Measurements from ENCODE around the gene VPS51.

Gene VPS51

DNA sequence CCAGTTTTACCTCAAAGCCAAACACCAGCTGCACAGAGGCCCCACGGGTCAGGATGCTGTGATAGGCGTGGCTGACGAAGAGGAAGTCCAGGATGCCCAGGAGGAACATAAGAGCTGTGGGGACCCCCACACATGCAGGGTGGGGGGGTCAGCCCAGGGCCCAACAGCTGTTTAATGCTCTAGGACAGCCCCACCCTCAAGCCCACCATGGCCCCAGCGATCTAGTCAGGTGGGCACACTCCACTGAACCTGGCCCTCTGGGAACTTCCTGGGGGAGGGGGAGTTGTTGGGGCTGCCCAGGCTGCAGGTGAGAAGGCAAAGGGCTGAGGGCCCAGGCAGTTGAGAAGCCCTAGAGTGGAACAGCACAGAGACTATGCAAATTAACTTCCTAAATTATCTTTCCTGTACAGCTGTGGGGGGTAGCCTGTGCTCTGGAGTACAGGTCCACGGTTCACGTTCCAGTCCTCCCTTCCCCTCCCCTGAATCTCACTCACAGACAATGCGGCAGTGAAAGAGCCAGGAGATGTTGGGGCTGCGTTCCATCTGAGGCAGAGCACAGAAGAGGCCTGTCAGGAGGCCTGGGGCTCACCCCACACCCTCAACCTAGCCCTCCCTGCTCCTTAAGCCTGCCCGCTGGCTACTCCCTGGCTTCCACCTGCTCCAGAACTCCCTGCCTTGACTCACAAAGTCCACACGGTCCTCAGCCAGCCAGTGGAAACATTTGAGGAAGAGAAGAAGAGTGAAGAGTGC lies 36.4 kb downstream of the VPS51 start:
- peaks cover 57% of the 10 kb centered on the region for H3K36me3 ChIP-seq (ENCODE audit: control insufficient read depth, insufficient read depth, low read length)
- 93 to 98% methylated on average over 3 to 7 of the region's 10 CpGs for WGBS, 2 experiments (ENCODE audit: insufficient coverage in 2 of 2)
- no peaks in the 10 kb centered on the region for H3K9me3 ChIP-seq (ENCODE audit: control insufficient read depth, low read length)
- no peak overlapping the region for H3K4me3 ChIP-seq (ENCODE audit: extremely low read depth, insufficient read depth, low read length, poor library complexity, severe bottlenecking)
- H3K27ac ChIP-seq (ENCODE audit: low read depth, low read length, severe bottlenecking): no peak overlapping the region
- peaks cover 9% of the 10 kb centered on the region for H3K4me1 ChIP-seq (ENCODE audit: control insufficient read depth, insufficient read depth, low read length, poor library complexity, severe bottlenecking)

DNA sequence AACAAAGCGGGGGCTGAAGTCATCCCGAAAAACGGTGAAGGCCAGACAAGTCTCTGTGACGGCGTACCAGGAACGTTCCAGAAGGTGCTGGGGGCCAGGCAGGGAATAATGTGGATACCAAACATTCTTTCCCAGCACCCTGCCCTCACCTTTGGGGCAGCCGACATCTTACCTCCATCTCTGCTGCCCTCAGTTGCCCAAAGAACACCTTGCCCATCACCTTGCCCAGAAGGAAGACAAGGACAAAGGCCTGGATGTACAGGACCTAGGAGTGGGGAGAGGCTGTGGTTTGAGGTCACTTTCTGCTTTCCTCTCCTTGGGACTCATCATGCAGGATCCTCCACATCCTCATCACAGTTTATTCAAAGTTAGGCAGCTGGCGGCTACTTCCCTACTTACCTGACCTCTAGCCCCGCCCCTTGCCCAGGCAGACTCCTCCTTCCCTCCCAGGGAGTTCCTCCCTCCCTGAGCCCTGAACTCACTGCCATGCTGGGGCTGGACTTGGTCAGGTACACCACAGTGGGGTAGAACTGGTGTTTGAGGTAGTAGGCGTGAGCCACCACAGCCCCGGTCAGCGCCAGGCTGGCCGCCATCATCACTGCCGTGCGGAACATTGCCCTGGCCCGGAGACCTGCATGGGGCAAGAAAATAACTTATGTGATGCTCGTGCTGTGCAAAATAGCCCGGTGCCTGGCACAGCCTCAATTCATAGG lies 37.1 kb downstream of the VPS51 start:
- H3K4me3 ChIP-seq (ENCODE audit: extremely low read depth, insufficient read depth, low read length, poor library complexity, severe bottlenecking): peak overlapping the region; percentile 99
- no peak overlapping the region for H3K27ac ChIP-seq (ENCODE audit: low read depth, low read length, severe bottlenecking)
- peaks cover 49% of the 10 kb centered on the region for H3K36me3 ChIP-seq (ENCODE audit: control insufficient read depth, insufficient read depth, low read length)
- 56 to 63% methylated on average over 14 to 15 of the region's 18 CpGs for WGBS, 2 experiments (ENCODE audit: insufficient coverage in 2 of 2)
- no peaks in the 10 kb centered on the region for H3K9me3 ChIP-seq (ENCODE audit: control insufficient read depth, low read length)
- peaks cover 9% of the 10 kb centered on the region for H3K4me1 ChIP-seq (ENCODE audit: control insufficient read depth, insufficient read depth, low read length, poor library complexity, severe bottlenecking)

- H3K4me3 ChIP-seq (ENCODE audit: extremely low read depth, insufficient read depth, low read length, poor library complexity, severe bottlenecking): peak overlapping the region; percentile 99
- peak overlapping the region; percentile 98 for H3K27ac ChIP-seq (ENCODE audit: low read depth, low read length, severe bottlenecking)
- WGBS, 2 experiments (ENCODE audit: insufficient coverage in 2 of 2): 0% methylated on average over 8 to 12 of the region's 20 CpGs
- peaks cover 44% of the 10 kb centered on the region for H3K36me3 ChIP-seq (ENCODE audit: control insufficient read depth, insufficient read depth, low read length)
- H3K4me1 ChIP-seq (ENCODE audit: control insufficient read depth, insufficient read depth, low read length, poor library complexity, severe bottlenecking): peaks cover 9% of the 10 kb centered on the region
- no peaks in the 10 kb centered on the region for H3K9me3 ChIP-seq (ENCODE audit: control insufficient read depth, low read length)
Measured at GRCh38 chr11:65133724-65134123, 37.7 kb downstream of the VPS51 start.

DNA sequence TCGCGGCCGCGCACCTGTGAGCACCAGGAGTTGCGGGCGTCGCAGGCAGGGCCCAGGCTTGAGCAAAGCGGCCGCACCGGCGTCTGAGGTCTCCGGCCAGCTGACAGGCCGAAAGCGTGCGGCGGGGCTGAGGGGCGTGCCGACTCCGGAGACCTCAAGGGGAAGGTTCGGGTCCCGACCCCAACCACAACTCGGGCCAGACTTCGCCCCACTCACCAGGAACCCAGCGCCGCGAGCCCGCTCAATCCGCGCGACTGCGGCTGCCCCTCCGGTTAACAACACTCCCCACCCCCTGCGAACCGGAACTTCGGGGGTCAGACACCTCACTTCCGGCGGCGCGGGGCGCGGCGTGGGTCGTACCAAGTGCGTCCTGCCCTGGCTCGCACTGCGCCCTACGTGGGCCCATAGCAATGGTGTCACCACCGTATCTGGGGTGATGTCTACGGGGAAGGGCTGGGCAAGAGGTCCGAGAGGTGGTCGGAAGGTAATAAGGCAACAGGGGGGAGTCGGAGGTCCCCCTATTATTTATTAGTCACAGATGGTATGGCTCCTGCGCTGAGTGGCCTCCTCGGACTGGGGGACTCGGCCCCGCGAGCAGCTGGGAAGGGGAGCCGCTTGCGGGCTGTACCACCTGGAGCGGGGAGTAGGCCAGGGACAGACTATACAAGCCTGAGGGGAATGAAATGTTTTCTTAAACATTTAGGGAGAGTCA lies 38.4 kb downstream of the VPS51 start, which contains the start of gene SYVN1:
TSS of gene SYVN1 (minus strand) at position 280 of the 712 bp plus-strand sequence. CDS start 918 bp downstream, outside the sequence.
- Histone ChIP-seq H3K4me3 (ENCODE audit: extremely low read depth, insufficient read depth, low read length, poor library complexity, severe bottlenecking) (peak within 1 kb of the TSS; percentile 99), H3K4me1 (ENCODE audit: control insufficient read depth, insufficient read depth, low read length, poor library complexity, severe bottlenecking) (peaks cover 9% of the 10 kb centered on the region), H3K36me3 (ENCODE audit: control insufficient read depth, insufficient read depth, low read length) (peaks cover 37% of the 10 kb centered on the region), H3K9me3 (ENCODE audit: control insufficient read depth, low read length) (no peaks in the 10 kb centered on the region), H3K27ac (ENCODE audit: low read depth, low read length, severe bottlenecking) (peak within 1 kb of the TSS; percentile 98)
- WGBS, 2 experiments (ENCODE audit: insufficient coverage in 2 of 2): 0 to 1% methylated on average over 35 to 36 of the region's 60 CpGs

- Histone ChIP-seq H3K4me3 (ENCODE audit: extremely low read depth, insufficient read depth, low read length, poor library complexity, severe bottlenecking) (peak overlapping the region; percentile 99), H3K27ac (ENCODE audit: low read depth, low read length, severe bottlenecking) (peak overlapping the region; percentile 98), H3K9me3 (ENCODE audit: control insufficient read depth, low read length) (no peaks in the 10 kb centered on the region), H3K4me1 (ENCODE audit: control insufficient read depth, insufficient read depth, low read length, poor library complexity, severe bottlenecking) (peaks cover 9% of the 10 kb centered on the region), H3K36me3 (ENCODE audit: control insufficient read depth, insufficient read depth, low read length) (peaks cover 30% of the 10 kb centered on the region)
- 8 to 10% methylated on average over 21 to 22 of the region's 24 CpGs for WGBS, 2 experiments (ENCODE audit: insufficient coverage in 2 of 2)
Measured at GRCh38 chr11:65134952-65135632, 39.1 kb downstream of the VPS51 start.

GRCh38 chr11:65135633-65136145 lies 39.7 kb downstream of the VPS51 start:
- Histone ChIP-seq H3K9me3 (ENCODE audit: control insufficient read depth, low read length) (no peaks in the 10 kb centered on the region), H3K36me3 (ENCODE audit: control insufficient read depth, insufficient read depth, low read length) (peaks cover 24% of the 10 kb centered on the region), H3K4me1 (ENCODE audit: control insufficient read depth, insufficient read depth, low read length, poor library complexity, severe bottlenecking) (peaks cover 9% of the 10 kb centered on the region), H3K4me3 (ENCODE audit: extremely low read depth, insufficient read depth, low read length, poor library complexity, severe bottlenecking) (peak overlapping the region; percentile 99), H3K27ac (ENCODE audit: low read depth, low read length, severe bottlenecking) (peak overlapping the region; percentile 98)
- 70 to 76% methylated on average over 8 to 9 of the region's 11 CpGs for WGBS, 2 experiments (ENCODE audit: insufficient coverage in 2 of 2)

DNA sequence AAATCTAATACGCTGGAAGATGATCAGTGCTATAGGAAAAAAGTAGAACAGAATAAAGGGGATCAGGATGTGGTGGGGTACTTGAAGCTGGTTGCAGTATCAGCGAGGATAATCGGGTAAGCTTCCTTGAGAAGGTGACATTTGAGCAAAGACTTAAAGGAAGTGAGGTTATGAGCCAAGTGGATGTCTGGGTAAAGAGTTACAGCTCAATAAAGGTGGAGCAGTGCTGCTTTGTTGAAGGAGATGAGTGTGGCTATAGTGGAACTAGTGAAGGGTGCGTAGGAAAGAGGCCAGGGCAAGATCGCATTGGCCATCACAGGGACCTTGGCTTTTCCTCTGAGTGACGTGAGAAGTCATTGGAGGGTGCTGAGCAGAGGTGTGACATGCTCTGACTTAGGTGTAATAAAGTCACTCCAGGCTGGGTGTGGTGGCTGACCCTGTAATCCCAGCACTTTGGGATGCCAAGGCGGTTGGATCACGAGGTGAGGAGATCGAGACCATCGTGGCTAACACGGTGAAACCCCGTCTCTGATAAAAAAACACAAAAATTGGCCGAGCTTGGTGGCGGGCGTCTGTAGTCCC lies 40.6 kb downstream of the VPS51 start:
- no peak overlapping the region for H3K4me3 ChIP-seq (ENCODE audit: extremely low read depth, insufficient read depth, low read length, poor library complexity, severe bottlenecking)
- WGBS, 2 experiments (ENCODE audit: insufficient coverage in 2 of 2): 89 to 90% methylated on average over 14 to 15 of the region's 15 CpGs

DNA sequence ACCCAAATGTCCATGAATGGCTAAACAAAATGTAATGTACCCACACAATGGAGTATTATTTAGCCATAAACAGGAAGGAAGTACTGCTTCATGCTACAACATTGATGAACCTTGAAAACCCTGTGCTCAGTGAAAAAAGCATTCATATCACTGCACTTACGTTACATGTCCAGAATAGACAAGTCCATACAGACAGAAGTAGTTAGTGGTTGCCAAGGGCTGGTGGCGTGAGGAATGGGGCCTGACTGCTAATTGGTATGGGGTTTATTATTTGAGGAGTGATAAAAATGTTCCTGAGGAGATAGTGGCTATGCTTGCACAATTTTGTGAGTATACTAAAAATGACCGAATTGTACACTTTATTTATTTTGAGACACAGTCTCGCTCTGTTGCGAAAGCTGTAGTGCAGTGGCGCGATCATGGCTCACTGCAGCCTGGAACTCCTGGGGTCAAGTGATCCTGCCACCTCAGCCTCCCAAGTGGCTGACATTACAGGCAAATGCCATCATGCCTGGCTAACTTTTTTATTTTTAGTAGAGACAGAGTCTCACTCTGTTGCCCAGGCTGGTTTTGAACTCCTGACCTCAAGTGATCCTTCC lies 46.0 kb downstream of the VPS51 start:
- H3K36me3 ChIP-seq (ENCODE audit: control insufficient read depth, insufficient read depth, low read length): no peaks in the 10 kb centered on the region
- no peak overlapping the region for H3K4me3 ChIP-seq (ENCODE audit: extremely low read depth, insufficient read depth, low read length, poor library complexity, severe bottlenecking)
- peaks cover 8% of the 10 kb centered on the region for H3K9me3 ChIP-seq (ENCODE audit: control insufficient read depth, low read length)
- 91 to 93% methylated on average over 6 of the region's 7 CpGs for WGBS, 2 experiments (ENCODE audit: insufficient coverage in 2 of 2)
- H3K27ac ChIP-seq (ENCODE audit: low read depth, low read length, severe bottlenecking): no peak overlapping the region
- no peaks in the 10 kb centered on the region for H3K4me1 ChIP-seq (ENCODE audit: control insufficient read depth, insufficient read depth, low read length, poor library complexity, severe bottlenecking)

More for the DNA sequence above, 40.6 kb downstream of the VPS51 start:
- no peaks in the 10 kb centered on the region for H3K9me3 ChIP-seq (ENCODE audit: control insufficient read depth, low read length)
- no peak overlapping the region for H3K27ac ChIP-seq (ENCODE audit: low read depth, low read length, severe bottlenecking)
- H3K36me3 ChIP-seq (ENCODE audit: control insufficient read depth, insufficient read depth, low read length): peaks cover 15% of the 10 kb centered on the region
- peaks cover 9% of the 10 kb centered on the region for H3K4me1 ChIP-seq (ENCODE audit: control insufficient read depth, insufficient read depth, low read length, poor library complexity, severe bottlenecking)

- Histone ChIP-seq H3K27ac (ENCODE audit: low read depth, low read length, severe bottlenecking) (no peak overlapping the region), H3K4me1 (ENCODE audit: control insufficient read depth, insufficient read depth, low read length, poor library complexity, severe bottlenecking) (peaks cover 6% of the 10 kb centered on the region), H3K36me3 (ENCODE audit: control insufficient read depth, insufficient read depth, low read length) (no peaks in the 10 kb centered on the region), H3K9me3 (ENCODE audit: control insufficient read depth, low read length) (peaks cover 13% of the 10 kb centered on the region), H3K4me3 (ENCODE audit: extremely low read depth, insufficient read depth, low read length, poor library complexity, severe bottlenecking) (no peak overlapping the region)
- whole genome bisulfite sequencing, 2 experiments (ENCODE audit: insufficient coverage in 2 of 2): no CpG with 5 or more reads among the region's 2 CpGs
Measured at GRCh38 chr11:65147352-65148075, 51.5 kb downstream of the VPS51 start.
